GM04504 (cell line): ENCODE results near the gene FMN2.
"Not testable (repeated sequence)": the region's sequence is repeated elsewhere in the genome, so short reads cannot be mapped to it uniquely, and the experiment has no call there.

Experiments used
- DNase-seq: peaks from one replicate; pipeline ENCODE4 v3.0.0-alpha.2; 2012; ENCODE audit warnings: low read depth

Gene FMN2

DNA sequence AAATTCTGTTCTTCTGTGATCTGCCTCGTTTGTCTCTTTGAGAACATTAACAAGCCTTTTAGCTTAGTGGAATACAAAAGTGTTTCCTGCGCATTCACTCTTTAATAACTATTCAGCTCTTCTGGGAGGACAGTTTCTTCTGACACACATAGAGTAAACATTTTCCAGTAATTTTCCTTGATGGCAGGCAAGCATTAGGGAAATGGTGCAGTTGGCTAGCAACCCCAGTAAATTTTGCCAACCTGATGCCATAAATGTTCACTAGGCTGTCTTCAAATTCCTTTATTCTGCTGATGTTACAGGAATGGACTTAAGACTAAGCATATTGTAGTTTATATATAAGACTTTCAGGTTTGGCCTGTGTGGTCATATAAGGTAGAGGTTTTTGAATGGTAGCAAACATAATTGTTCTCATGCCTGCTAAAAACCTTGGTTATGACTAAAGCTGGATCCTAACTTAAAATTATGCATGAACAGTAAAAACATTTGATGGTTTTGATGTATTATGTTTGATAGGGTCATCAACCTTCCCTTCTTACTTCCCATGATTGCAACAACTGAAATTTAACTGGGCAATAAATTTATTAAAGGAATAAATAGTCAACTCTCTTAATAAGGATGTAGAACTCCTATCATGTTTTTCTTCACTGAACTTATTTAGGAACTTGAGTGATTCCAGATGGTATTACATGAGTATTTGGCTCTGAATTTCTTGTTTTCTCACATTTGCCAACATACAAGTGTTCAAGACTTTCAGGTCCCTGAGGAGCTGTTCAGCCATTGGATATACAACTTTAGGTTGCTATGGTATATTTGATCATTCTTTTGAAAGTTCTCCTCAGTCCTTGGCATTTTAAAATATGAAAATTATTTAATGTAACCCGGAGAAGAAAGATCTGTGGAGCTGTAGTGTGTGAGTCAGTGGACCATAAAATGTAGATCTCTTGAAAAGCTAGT is 223.4 kb downstream of the FMN2 start:
- DNase-seq, result peak; percentile 18

DNA sequence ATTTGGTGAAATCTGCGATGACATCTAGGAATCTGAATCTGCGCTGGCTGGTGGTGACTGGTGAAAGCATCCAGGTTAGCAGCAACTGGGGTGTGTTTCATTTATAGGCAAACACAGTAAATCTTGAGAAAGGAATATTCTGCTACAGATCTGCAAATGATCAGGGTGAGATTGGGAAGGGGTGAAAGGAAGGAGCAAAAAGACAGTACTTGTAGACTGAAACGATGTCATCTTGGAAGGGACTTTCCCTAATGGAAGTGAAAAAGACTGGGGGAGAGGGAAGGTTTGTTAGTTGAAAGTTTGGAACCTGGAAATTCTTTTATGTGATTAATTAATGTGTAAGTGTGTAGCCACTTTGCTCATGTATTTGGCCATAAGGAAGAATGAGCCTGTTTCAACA is 228.3 kb downstream of the FMN2 start:
- no peak for DNase-seq

- DNase-seq, result no peak
Observed at GRCh38 chr1:240320659-240321058, 229.0 kb downstream of the FMN2 start.

DNA sequence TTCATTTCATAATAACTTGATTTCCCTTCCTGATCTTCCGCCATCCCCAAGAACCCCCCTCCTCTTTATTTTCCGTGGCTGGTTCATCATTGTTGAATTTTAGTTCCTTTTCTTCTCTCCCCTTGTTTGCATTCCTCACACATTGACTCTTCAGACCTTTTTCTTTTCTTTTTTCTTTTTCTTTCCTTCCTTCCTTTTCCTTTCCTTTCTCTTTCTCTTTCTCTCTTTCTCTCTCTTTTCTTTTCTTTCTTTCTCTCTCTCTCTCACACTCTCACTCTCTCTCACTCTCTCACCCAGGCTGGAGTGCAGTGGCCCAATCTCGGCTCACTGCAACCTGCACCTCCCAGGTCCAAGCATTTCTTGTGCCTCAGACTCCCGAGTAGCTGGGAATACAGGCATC is 231.3 kb downstream of the FMN2 start:
- DNase-seq, result no peak

GRCh38 chr1:240328382-240328781 is 236.7 kb downstream of the FMN2 start:
- not testable (repeated sequence) for DNase-seq

DNA sequence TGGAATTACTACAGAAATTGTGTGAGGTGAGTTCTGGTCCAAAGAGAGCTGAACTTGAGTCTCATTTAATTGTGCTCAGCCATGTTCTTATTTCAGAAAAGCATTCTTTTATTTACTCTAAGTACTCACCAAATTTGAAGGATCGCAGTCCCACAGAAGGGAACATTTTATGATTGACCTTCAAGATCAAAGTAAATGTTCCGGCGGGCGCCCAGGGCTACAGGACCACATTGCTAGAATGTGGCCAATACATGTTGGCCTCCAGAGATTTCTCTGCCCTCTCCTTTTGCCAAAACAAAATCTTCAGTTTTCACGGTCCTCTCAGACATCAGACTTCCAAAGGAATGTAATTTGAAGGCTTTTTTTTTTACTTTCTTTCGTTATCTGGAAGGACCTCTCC is 237.8 kb downstream of the FMN2 start:
- DNase-seq, result no peak

GRCh38 chr1:240332672-240333071 is 241.0 kb downstream of the FMN2 start:
- no peak for DNase-seq

- peak; percentile 89 for DNase-seq
Observed at GRCh38 chr1:240337781-240338180, 246.1 kb downstream of the FMN2 start.

GRCh38 chr1:240338837-240339236 is 247.2 kb downstream of the FMN2 start:
- DNase-seq, result no peak

- no peak for DNase-seq
Observed at GRCh38 chr1:240341365-240342250, 249.9 kb downstream of the FMN2 start.

- DNase-seq, result no peak
Observed at GRCh38 chr1:240342251-240342625, 250.6 kb downstream of the FMN2 start.

DNA sequence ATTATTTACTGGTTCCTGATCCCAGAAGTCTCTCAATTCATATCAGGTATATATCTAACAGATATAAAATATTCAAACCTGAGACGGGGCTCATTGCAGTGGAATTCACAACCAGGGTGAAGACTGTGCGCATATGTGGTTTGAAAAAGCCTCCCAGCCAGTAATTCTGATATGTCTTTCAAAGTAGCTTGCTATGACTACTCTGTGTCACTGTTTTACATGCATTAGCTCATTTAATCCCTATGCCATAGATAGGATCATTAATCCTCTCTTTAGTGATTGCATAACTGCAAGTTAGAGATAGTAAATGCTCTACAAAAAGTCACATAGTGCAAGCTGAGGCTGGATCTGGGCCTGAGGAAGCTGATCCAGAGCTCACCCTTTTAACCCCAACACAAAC is 251.4 kb downstream of the FMN2 start:
- no peak for DNase-seq

GRCh38 chr1:240343966-240344365 is 252.3 kb downstream of the FMN2 start:
- DNase-seq, result no peak

DNA sequence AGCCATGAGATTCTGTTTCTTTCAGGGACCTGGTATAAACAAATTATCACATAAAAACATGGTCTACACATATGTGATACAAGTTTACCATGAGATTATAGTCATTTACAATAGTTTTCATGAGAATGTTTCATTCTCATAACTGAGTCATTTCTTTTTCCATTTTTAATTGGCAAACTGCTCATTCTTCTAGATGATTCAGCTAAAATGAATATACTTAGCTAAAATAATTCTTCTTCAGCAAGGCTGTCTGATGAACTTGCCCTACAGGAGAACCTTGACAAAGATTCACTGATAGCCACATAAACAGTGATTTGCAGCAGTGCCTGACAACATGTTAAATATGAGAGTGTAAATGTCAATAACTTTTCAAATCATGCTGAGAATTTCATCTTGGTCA is 253.2 kb downstream of the FMN2 start:
- DNase-seq, result peak; percentile 21

- no peak for DNase-seq
Observed at GRCh38 chr1:240349695-240350094, 258.0 kb downstream of the FMN2 start.

GRCh38 chr1:240350910-240351331 is 259.2 kb downstream of the FMN2 start:
- DNase-seq, result peak; percentile 52

DNA sequence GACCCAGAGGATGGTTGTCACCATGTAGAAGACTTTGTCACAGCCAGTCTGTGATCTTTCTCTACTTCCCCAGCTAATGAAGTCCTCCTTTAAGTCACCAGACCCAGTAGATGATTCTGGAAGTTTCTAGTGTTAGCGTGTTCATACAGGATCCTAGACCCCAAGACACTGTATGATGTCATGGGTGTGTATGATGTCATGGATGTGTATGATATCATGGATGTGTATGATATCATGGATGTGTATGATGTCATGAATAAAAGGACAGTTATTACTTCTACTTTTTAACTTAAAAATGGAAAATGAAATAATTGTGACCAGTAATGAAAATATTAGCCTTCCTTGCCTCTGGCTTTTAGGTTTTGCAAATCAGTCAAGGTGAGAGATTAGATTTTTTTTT is 260.0 kb downstream of the FMN2 start:
- no peak for DNase-seq

DNA sequence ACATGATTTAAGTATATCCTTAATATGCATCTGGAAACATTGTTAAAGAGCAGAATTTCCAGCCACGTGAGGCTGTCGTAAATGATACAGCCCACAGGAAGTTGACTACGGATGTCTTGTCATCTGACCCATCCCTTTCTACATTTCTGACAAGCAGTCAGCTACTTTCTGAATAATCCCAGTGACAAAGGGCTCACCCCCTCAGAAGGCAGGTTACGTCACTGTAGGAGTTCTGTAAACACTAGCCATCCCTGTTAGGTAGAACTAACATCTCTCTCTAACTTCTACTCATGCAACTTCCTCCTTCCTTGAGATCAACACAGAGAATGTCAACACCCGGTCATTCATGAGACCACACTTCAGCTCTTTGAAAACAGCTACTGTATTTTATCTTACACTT is 261.1 kb downstream of the FMN2 start:
- peak; percentile 15 for DNase-seq

- no peak for DNase-seq
Observed at GRCh38 chr1:240356568-240356967, 264.9 kb downstream of the FMN2 start.

GRCh38 chr1:240362046-240362445 is 270.4 kb downstream of the FMN2 start:
- no peak for DNase-seq

GRCh38 chr1:240362826-240363225 is 271.1 kb downstream of the FMN2 start:
- DNase-seq, result no peak

GRCh38 chr1:240363315-240363714 is 271.6 kb downstream of the FMN2 start:
- no peak for DNase-seq

DNA sequence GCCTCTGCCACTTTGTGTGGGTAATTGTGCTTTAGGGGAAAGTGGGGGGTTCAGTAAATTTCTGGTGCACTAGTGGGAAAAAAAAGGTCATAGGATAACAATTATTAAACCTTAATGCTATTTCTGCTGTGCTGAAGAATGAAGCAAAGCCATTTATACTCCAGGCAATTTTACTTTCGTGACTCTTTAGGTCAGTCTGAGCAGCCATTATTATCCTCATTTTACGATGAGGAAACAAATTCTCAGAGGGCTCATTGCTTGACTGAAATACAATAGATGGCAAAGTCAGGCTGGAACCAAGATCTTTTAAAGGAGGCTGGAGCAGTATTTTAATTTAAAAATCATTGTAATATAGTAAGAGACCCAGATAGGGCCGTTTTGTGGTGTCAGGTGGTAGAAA is 272.2 kb downstream of the FMN2 start:
- no peak for DNase-seq
